Spleen (tissue), 7 donors: ENCODE data around the gene MED13.

Experiments used
- POLR2A ChIP-seq, 3 donors: fragments of 450-650 bp; IDR thresholded peaks; one replicate each; pipeline ENCODE4 v1.5.1; 2017; ENCODE audit warnings: antibody characterized with exemption in 3 of 3, mild to moderate bottlenecking in 1 of 3
- TF ChIP-seq, protein P1 (sequence below), 11 experiments: fragments of 200-600 bp in 7 of 11; fragments of 450-650 bp in 4 of 11; sonication (generic) in 4 of 11; IDR thresholded peaks in 8 of 11; conservative IDR thresholded peaks in 3 of 11; 1 replicate in 7 of 11; 2 replicates in 4 of 11; pipeline versions ENCODE4 v1.4.0 to v1.8.0; 2016 to 2021; ENCODE audit warnings: antibody characterized with exemption in 11 of 11, inconsistent platforms in 4 of 11, mild to moderate bottlenecking in 1 of 11
- donor health status: DM: no; HTN: no; CAD: no; lungs with moderate emphysema.
- donor health status: DM: no; HTN: no; CAD: no.
- donor health status: DM: no; HTN: no; CAD: no.

DNA sequence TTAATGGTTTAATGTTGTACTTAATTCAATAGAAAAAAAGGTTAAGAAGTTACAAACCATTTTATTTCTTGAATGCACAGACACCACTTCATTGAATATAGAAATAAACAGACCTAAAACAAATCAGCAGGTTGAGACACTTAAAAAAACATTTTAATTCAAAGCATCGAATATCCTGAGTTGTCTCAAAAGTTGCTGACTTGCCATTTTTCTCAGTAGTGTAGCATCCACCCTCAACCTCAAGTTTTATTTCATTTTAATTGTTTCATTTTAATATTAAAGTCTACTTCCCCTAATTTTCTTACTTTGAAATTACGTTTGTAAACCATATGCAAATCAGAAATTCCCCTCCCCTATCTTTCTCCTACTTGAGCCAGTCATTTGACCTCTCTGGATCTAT lies 5.8 kb upstream of the MED13 start:
- TF ChIP-seq, protein P1, sequence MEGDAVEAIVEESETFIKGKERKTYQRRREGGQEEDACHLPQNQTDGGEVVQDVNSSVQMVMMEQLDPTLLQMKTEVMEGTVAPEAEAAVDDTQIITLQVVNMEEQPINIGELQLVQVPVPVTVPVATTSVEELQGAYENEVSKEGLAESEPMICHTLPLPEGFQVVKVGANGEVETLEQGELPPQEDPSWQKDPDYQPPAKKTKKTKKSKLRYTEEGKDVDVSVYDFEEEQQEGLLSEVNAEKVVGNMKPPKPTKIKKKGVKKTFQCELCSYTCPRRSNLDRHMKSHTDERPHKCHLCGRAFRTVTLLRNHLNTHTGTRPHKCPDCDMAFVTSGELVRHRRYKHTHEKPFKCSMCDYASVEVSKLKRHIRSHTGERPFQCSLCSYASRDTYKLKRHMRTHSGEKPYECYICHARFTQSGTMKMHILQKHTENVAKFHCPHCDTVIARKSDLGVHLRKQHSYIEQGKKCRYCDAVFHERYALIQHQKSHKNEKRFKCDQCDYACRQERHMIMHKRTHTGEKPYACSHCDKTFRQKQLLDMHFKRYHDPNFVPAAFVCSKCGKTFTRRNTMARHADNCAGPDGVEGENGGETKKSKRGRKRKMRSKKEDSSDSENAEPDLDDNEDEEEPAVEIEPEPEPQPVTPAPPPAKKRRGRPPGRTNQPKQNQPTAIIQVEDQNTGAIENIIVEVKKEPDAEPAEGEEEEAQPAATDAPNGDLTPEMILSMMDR (IDR thresholded peaks at IDR 0.05 in 8 of 11, conservative IDR thresholded peaks at IDR 0.05 in 3 of 11), result no peak
- no peak for TF ChIP-seq POLR2A (IDR thresholded peaks at IDR 0.05)
